ENCODE data around the gene CILP2.

Gene CILP2

GRCh38 chr19:19567391-19567790 is 29.3 kb downstream of the CILP2 start:
- no peak for DNase-seq (ENCODE audit: low read depth in 2 of 2)

- DNase-seq (ENCODE audit: low read depth in 2 of 2): no peak
These were observed 31.0 kb downstream of the CILP2 start for GRCh38 chr19:19568802-19569756.

- no peak for DNase-seq (ENCODE audit: low read depth in 2 of 2)
These were observed 32.5 kb downstream of the CILP2 start for GRCh38 chr19:19570571-19570970.

GRCh38 chr19:19571071-19571786 is 33.2 kb downstream of the CILP2 start:
- DNase-seq (ENCODE audit: low read depth in 2 of 2): no peak

- DNase-seq (ENCODE audit: low read depth in 2 of 2): no peak
These were observed 37.3 kb downstream of the CILP2 start for GRCh38 chr19:19575411-19575810.

- DNase-seq (ENCODE audit: low read depth in 2 of 2): no peak
These were observed 40.2 kb downstream of the CILP2 start for GRCh38 chr19:19578252-19578651.

GRCh38 chr19:19579533-19580361 is 41.7 kb downstream of the CILP2 start:
- DNase-seq (ENCODE audit: low read depth in 2 of 2): no peak

- DNase-seq (ENCODE audit: low read depth in 2 of 2): no peak
These were observed 42.4 kb downstream of the CILP2 start for GRCh38 chr19:19580418-19580817.

- no peak for DNase-seq (ENCODE audit: low read depth in 2 of 2)
These were observed 43.3 kb downstream of the CILP2 start for GRCh38 chr19:19581391-19581790.

- DNase-seq (ENCODE audit: low read depth in 2 of 2): no peak
These were observed 44.4 kb downstream of the CILP2 start for GRCh38 chr19:19582471-19582870.

- no peak for DNase-seq (ENCODE audit: low read depth in 2 of 2)
These were observed 46.3 kb downstream of the CILP2 start for GRCh38 chr19:19584356-19584755.

GRCh38 chr19:19587771-19588170 is 49.7 kb downstream of the CILP2 start:
- no peak for DNase-seq (ENCODE audit: low read depth in 2 of 2)

- no peak for DNase-seq (ENCODE audit: low read depth in 2 of 2)
These were observed 50.5 kb downstream of the CILP2 start for GRCh38 chr19:19588546-19588945.

- peak in 1 of 2 donors; percentile 52 for DNase-seq (ENCODE audit: low read depth in 2 of 2)
These were observed 53.2 kb downstream of the CILP2 start for GRCh38 chr19:19591133-19591825.

- no peak for DNase-seq (ENCODE audit: low read depth in 2 of 2)
These were observed 54.6 kb downstream of the CILP2 start for GRCh38 chr19:19592690-19593089.

GRCh38 chr19:19594381-19594780 is 56.3 kb downstream of the CILP2 start:
- no peak for DNase-seq (ENCODE audit: low read depth in 2 of 2)

GRCh38 chr19:19595171-19595701 is 57.2 kb downstream of the CILP2 start:
- no peak for DNase-seq (ENCODE audit: low read depth in 2 of 2)
